Anterior cingulate cortex (tissue), 58 donors: ENCODE results near the gene LYST.

Experiments
- DNase-seq, 58 donors: peaks; one replicate each; lab custom pipeline; 2025; lab: John Stamatoyannopoulos, UW

LYST gene

GRCh38 chr1:235892202-235892601, 25.5 kb upstream of the LYST start:
- no peak for DNase-seq

GRCh38 chr1:235888119-235888643, 21.5 kb upstream of the LYST start:
- DNase-seq, result peak in 1 of 58 donors; percentile 9

- DNase-seq, result no peak
These were observed 21.0 kb upstream of the LYST start for GRCh38 chr1:235887676-235888075.

GRCh38 chr1:235885655-235886262, 19.1 kb upstream of the LYST start:
- DNase-seq, result no peak

GRCh38 chr1:235883261-235883927, 16.7 kb upstream of the LYST start:
- DNase-seq, result peak in 55 of 58 donors; percentile 6 to 85 (median 57)

GRCh38 chr1:235882816-235883215, 16.1 kb upstream of the LYST start:
- peak in 2 of 58 donors; percentile 7 to 57 for DNase-seq

GRCh38 chr1:235881930-235882700, 15.4 kb upstream of the LYST start:
- no peak for DNase-seq

GRCh38 chr1:235878082-235878811, 11.5 kb upstream of the LYST start:
- DNase-seq, result peak in 3 of 58 donors; percentile 6 to 14 (median 13)

GRCh38 chr1:235876402-235876841, 9.7 kb upstream of the LYST start:
- DNase-seq, result no peak

- DNase-seq, result no peak
These were observed 8.4 kb upstream of the LYST start for GRCh38 chr1:235875036-235875597.

- DNase-seq, result no peak
These were observed 7.6 kb upstream of the LYST start for GRCh38 chr1:235874261-235874660.

- no peak for DNase-seq
These were observed 6.9 kb upstream of the LYST start for GRCh38 chr1:235873571-235873970.

GRCh38 chr1:235873045-235873444, 6.3 kb upstream of the LYST start:
- no peak for DNase-seq

GRCh38 chr1:235872270-235872669, 5.6 kb upstream of the LYST start:
- DNase-seq, result no peak

- no peak for DNase-seq
These were observed 1.3 kb upstream of the LYST start for GRCh38 chr1:235867903-235868469.

- DNase-seq, result peak; percentile 60 to 98 (median 96)
These were observed 473 bp upstream of the LYST start for GRCh38 chr1:235866913-235867845.

- no peak for DNase-seq
These were observed 1.0 kb downstream of the LYST start for GRCh38 chr1:235865565-235866204.

GRCh38 chr1:235864931-235865525, 1.7 kb downstream of the LYST start:
- no peak for DNase-seq
